ENCODE measurements around the gene NUDT3.
"Not testable (repeated sequence)": the region's sequence is repeated elsewhere in the genome, so short reads cannot be mapped to it uniquely, and the experiment has no call there.

The NUDT3 gene

GRCh38 chr6:34393191-34393965, 909 bp upstream of the NUDT3 start:
- in situ Hi-C loops (cut with MboI; ENCODE audit: low sequenced_read_pairs), result no loop called here

DNA sequence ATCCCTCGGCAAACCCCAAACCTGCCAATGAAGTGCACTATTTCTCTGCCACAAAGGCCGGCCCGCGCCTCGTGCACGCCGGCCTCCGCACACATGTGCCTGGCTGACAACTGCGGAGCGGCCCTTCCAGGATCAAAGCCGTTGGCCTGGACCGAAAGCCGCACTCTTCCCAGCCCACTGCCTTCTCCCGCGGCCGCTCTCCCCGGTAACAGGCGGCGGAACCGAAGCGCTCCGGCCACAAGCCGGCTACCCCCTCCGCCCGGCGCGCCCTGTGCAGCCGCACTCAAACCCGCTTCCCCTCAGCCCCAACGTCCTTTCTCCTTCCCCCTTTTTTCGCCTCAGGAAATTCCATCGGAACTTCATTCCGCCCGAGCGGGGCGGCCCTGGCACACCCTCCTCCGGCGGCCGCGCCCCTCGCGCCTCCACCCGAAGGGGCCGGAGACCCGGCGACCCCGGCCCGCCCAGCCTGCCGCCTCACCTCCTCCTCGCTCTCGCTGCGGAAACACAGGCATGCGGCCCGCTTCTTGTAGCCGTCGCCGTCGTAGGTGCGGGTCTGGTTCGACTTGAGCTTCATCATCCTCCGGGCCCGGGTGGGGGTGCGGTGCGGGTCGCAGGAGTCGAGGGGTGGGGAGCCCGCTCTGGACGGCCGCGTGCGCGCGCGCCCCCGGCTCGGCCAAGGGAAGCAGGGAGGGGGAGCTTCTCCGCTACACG, 528 bp downstream of the NUDT3 start:
- in situ Hi-C loops (cut with MboI; ENCODE audit: low sequenced_read_pairs), result no loop called here

DNA sequence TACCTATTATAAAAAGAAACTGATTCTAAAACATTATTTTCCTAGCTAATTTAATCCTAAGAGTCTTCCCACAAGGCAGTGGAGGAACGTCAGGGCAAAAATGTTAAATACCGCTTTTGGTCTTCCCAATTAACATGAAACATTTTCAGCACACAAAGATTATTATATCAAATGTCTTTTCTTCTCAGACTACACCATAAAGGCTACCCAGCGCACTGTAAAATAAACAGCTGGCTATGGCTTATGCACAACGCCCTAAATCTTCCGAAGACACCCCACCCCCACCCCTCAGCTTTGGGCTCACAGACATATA, 1.0 kb downstream of the NUDT3 start:
- in situ Hi-C loops (cut with MboI; ENCODE audit: low sequenced_read_pairs), result no loop called here

DNA sequence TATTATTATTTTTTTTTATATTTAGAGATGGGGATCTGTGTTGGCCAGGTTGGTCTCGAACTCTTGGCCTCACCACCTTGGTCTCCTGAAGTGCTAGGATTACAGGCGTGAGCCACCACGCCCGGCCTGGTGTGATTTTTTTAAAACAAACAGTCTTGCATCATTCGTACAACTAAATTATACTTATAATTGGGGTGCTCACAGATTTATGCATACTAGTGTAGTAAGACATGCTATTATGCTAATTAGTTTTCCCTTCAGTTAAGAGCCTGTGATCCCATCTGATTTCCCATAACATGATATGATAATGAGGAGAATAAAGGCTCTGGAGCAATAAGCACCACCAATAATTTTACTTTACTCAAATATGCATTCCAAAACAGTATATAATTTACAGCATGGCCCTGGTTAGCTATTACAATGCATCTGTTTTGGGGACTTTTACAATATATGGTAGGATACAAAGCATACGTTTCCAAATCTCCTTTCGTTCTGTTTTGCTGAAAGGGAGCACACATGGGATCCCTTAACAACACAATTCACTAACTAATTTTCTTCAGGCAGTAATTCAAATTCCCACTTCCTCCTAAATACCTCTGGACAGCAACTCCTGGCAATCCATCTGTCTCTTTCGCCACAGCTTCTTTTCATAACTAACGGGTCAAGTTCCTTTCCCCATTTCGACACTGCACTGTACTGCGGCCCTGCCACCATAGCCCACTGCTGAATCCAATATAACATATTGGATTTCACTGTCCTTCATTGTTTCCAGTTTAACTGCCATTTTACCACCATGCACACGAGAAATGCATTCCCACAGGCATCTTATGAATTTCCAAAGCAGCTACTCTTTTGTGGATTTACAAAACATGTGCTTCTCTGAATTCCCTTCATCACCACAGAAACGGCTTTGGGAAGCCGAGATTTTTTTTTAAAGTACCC, 1.7 kb downstream of the NUDT3 start:
- in situ Hi-C loops (cut with MboI; ENCODE audit: low sequenced_read_pairs), result no loop called here

DNA sequence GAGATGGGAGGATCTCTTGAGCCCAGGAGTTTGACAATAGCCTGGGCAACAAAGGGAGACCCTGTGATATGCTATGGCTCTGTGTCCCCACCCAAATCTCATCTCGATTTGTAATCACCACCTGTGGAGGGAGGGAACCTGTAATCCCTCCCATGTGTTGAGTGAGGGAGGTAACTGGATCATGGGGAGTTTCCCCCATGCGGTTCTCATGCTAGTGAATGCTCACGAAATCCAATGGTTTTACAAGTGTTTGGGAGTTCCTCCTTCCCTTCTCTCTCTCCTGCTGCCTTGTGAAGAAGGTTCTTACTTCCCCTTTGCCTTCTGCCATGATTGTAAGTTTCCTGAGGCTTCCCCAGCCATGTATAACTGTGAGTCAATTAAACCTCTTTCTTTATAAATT, 3.4 kb downstream of the NUDT3 start:
- in situ Hi-C loops (cut with MboI; ENCODE audit: low sequenced_read_pairs), result no loop called here

GRCh38 chr6:34388421-34388820, 4.0 kb downstream of the NUDT3 start:
- in situ Hi-C loops (cut with MboI; ENCODE audit: low sequenced_read_pairs), result no loop called here

GRCh38 chr6:34386316-34387137, 5.9 kb downstream of the NUDT3 start:
- in situ Hi-C loops (cut with MboI; ENCODE audit: low sequenced_read_pairs), result no loop called here

- in situ Hi-C loops (cut with MboI; ENCODE audit: low sequenced_read_pairs), result no loop called here
Measured at GRCh38 chr6:34385793-34386195, 6.7 kb downstream of the NUDT3 start.

- in situ Hi-C loops (cut with MboI; ENCODE audit: low sequenced_read_pairs), result no loop called here
Measured at GRCh38 chr6:34384321-34385153, 7.9 kb downstream of the NUDT3 start.

GRCh38 chr6:34383656-34384320, 8.7 kb downstream of the NUDT3 start:
- in situ Hi-C loops (cut with MboI; ENCODE audit: low sequenced_read_pairs), result no loop called here

- in situ Hi-C loops (cut with MboI; ENCODE audit: low sequenced_read_pairs), result no loop called here
Measured at GRCh38 chr6:34383161-34383631, 9.3 kb downstream of the NUDT3 start.

DNA sequence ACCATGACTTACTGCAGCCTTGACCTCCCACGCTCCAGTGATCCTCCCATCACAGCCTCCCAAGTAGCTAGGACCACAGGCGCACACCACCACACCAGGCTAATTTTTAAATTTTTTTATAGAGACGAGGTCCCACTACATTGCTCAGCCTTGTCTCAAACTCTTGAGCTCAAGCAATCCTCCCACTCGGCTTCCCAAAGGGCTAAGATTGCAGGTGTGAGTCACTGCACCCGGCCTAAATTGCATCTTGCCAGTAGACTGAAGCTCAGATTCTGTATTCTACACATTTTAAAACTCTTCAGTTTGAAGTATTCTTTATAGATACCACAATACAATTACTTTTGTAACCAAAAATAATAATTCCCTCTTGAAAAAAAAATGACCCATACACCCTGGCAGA, 11.4 kb downstream of the NUDT3 start:
- in situ Hi-C loops (cut with MboI; ENCODE audit: low sequenced_read_pairs), result no loop called here

DNA sequence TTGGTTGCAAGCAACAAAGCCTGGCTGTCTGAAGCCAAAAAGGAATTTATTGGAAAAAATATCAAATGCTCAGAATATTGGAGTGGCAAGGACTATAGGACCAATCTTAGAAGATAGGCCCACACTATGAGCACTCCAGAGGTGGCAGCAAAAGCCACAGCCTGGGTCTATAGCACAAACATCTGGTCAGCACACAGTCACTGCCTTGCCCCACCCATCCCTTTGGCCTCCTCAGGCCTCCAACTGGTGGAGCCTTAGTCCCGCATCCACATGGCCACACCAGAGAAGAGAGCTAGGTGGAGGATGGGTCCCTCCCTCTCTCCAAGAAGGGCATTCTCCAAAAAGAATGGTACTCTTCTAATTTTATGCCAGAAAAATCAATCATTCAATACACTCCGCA, 14.0 kb downstream of the NUDT3 start:
- in situ Hi-C loops (cut with MboI; ENCODE audit: low sequenced_read_pairs), result no loop called here

GRCh38 chr6:34377984-34378383, 14.5 kb downstream of the NUDT3 start:
- in situ Hi-C loops (cut with MboI; ENCODE audit: low sequenced_read_pairs), result no loop called here

GRCh38 chr6:34377571-34377970, 14.9 kb downstream of the NUDT3 start:
- in situ Hi-C loops (cut with MboI; ENCODE audit: low sequenced_read_pairs), result not testable (repeated sequence)

DNA sequence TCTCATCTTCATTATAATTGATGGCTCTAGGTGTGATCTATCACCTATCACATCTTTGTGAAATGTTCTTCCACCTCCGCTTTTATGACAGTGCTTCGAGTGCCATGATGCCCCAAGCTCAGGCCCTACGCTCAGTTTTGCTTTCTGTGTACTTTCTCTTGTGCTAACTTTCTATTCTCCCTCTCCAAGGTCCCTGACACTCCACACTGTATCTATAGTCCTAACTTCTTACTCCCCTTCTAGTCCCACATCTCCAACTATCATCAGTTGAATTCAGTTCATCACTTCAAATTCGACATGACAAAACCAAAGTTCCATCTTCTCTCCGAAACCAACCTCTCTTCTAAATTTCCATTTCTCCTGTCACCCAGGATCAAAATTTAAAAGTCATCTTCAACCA, 16.6 kb downstream of the NUDT3 start:
- in situ Hi-C loops (cut with MboI; ENCODE audit: low sequenced_read_pairs), result no loop called here

DNA sequence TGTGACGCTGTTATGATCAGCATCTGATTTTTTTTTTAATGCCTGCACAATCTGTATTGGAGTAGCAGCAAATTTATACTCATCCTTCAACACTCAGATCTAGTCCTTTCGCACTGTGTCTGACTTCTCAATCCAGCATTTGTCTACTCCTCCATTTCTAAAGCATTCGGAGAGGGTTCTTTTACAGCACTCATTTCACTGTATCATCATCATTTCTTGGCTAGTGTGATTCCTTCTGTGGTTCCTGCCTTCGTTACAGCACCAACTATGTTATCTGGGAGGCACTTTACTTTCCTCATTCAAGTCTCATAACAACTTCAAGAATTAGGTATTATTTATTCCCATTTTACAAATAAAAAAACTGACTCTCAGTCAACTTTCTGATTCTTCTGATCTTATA, 18.0 kb downstream of the NUDT3 start:
- in situ Hi-C loops (cut with MboI; ENCODE audit: low sequenced_read_pairs), result no loop called here

GRCh38 chr6:34374069-34374468, 18.4 kb downstream of the NUDT3 start:
- in situ Hi-C loops (cut with MboI; ENCODE audit: low sequenced_read_pairs), result no loop called here

GRCh38 chr6:34373511-34373910, 19.0 kb downstream of the NUDT3 start:
- in situ Hi-C loops (cut with MboI; ENCODE audit: low sequenced_read_pairs), result no loop called here

Measured in hTERT RPE-1 (cell line).